Activated naive CD8-positive, alpha-beta T cell treated with anti-CD3 and anti-CD28 coated beads, Interleukin-2, amount 10 ng/mL, durations not matched to agents 7 days and 5 days (primary cell): Measurements from ENCODE around the gene CIDEB. TPM values are rescaled to one million over a fixed set of nuclear protein-coding genes. Genes with fewer than 3 reads are reported as not detected.

Experiments
- ATAC-seq: fragments of 150-1000 bp; cut with Tn5 transposase; one replicate; pipeline ENCODE4 v1.10.0; 2021; ENCODE audit warnings: low read depth, moderate library complexity
- POLR2A ChIA-PET: fragments of 350-600 bp; sonication (Branson Sonifier 250); formaldehyde crosslinking; loops from one replicate; lab custom pipeline; 2021; ENCODE audit warnings: antibody characterized with exemption; lab: Charles Lee
- DNase-seq: peaks from one replicate; pipeline ENCODE4 v3.0.0; 2021
- H3K27ac Mint-ChIP-seq: one replicate; pipeline ENCODE4 v1.8.0; 2022; ENCODE audit warnings: mild to moderate bottlenecking, mixed read lengths
- H3K27me3 Mint-ChIP-seq: one replicate; pipeline ENCODE4 v1.8.0; 2022; ENCODE audit warnings: mild to moderate bottlenecking, moderate library complexity, mixed read lengths
- H3K36me3 Mint-ChIP-seq: one replicate; pipeline ENCODE4 v1.8.0; 2021; ENCODE audit warnings: mild to moderate bottlenecking, mixed read lengths
- H3K4me1 Mint-ChIP-seq: one replicate; pipeline ENCODE4 v1.8.0; 2021; ENCODE audit warnings: mixed read lengths
- H3K4me3 Mint-ChIP-seq: one replicate; pipeline ENCODE4 v1.8.0; 2022; ENCODE audit warnings: mild to moderate bottlenecking, moderate library complexity, mixed read lengths
- H3K9me3 Mint-ChIP-seq: one replicate; pipeline ENCODE4 v1.8.0; 2021; ENCODE audit warnings: mixed read lengths
- total RNA-seq, 2 experiments: library from RNA; stranded (reverse); gene quantifications; one replicate each; pipeline ENCODE4 v1.2.3, GENCODE V29; 2021

Gene CIDEB
- total RNA-seq, 2 experiments from 2014 or later, result 33.7 to 34.8 TPM

DNA sequence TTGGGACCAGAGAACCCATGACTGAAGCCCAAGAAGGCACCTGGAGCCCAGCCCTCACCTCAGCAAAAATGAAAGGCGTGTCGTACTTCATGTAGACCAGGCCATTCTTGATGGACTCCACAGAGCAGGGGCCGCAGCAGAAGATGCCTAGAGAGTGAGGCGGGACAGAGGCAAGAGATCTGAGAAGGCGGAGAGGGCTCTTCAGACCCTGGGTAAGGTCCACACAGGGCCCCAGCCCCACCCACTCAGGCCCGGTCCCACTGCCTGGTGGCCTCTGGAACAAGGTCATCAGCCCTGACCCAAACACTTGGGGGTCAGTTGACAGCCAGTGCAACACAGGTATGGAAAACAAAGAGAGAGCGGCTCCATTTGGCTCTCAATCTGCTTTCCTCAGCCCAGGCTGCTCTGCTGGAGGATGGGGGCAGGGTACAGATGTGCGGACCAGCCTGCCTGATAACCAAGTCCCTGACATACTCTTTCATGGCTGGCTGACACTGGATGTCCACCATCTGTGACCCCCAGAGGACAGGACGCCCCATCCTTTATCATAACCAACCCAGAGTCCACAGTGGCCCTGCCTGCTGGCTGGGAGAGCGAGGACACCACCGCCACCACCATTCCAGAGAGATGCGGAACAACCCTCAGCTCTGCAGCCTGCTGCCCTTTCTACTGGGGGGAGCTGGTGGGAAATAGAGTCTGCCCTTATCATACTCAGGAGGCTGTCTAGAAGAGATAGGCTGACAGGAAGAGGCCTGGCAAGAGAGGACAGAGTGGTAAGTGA lies 51.7 kb downstream of the CIDEB start:
- Mint-ChIP-seq H3K4me1 (peaks cover 4% of the 10 kb centered on the region), H3K27ac (no peak overlapping the region), H3K27me3 (no peaks in the 10 kb centered on the region), H3K36me3 (peaks cover 4% of the 10 kb centered on the region), H3K4me3 (no peak overlapping the region), H3K9me3 (no peaks in the 10 kb centered on the region)
- ATAC-seq (no peak), DNase-seq (no peak)
- POLR2A ChIA-PET, result interaction anchor here (0.9 kb wide), 1 partner anchor 13 kb away, joined by 3 read pairs; no protein-coding TSS in a partner anchor

DNA sequence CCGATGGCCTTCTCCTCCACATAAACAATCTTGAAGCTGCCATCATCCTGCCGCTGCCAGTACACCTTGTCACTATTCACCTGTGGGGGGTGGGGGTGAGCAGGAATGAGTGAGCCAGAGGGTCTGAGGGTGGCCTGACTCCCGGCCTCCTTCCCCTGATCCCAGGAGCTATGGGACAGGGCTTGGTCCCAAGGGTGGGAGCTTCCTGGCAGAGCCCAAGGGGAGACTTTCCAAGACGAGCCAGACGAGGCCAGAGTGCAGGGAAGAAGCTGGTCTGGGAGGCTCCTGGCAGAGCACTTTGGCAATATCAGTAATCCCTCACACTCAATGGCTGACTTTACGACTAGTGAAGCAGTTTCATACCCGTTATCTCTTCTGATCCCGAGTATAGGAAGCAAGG lies 52.3 kb downstream of the CIDEB start:
- POLR2A ChIA-PET, result interaction anchor here (0.9 kb wide), 1 partner anchor 12 kb away, joined by 3 read pairs; no protein-coding TSS in a partner anchor

More for the DNA sequence above, 52.3 kb downstream of the CIDEB start:
- H3K4me1 Mint-ChIP-seq, result peaks cover 10% of the 10 kb centered on the region
- H3K9me3 Mint-ChIP-seq, result no peaks in the 10 kb centered on the region
- no peak overlapping the region for H3K4me3 Mint-ChIP-seq
- DNase-seq (no peak), ATAC-seq (no peak)
- peaks cover 4% of the 10 kb centered on the region for H3K36me3 Mint-ChIP-seq
- no peaks in the 10 kb centered on the region for H3K27me3 Mint-ChIP-seq
- no peak overlapping the region for H3K27ac Mint-ChIP-seq

Other genes with a start within 250 kb of the CIDEB start
- under 1 TPM in 1 of 2 experiments, not detected in 1; 0.14 TPM for gene CPNE6, start 236.4 kb downstream of the CIDEB start, total RNA-seq
- gene PCK2, start 213.7 kb downstream of the CIDEB start, total RNA-seq, result 10 to 100 TPM; 47.4 to 50.6 TPM
- gene DCAF11, start 193.2 kb downstream of the CIDEB start, total RNA-seq, result 100 to 1,000 TPM; 100 to 105 TPM
- 1 to 10 TPM; 3.3 to 3.4 TPM for gene NRL, start 193.0 kb downstream of the CIDEB start, total RNA-seq
- 1 to 10 TPM; 1.3 to 1.7 TPM for gene FITM1, start 177.3 kb downstream of the CIDEB start, total RNA-seq
- gene PSME1, start 171.8 kb downstream of the CIDEB start, total RNA-seq, result 100 to 1,000 TPM; 430 to 443 TPM
- gene EMC9, start 166.4 kb downstream of the CIDEB start, total RNA-seq, result 10 to 100 TPM; 41.6 to 43.9 TPM
- gene PSME2, start 161.4 kb downstream of the CIDEB start, total RNA-seq, result 100 to 1,000 TPM; 406 to 414 TPM
- 100 to 1,000 TPM; 131 to 153 TPM for gene RNF31, start 160.5 kb downstream of the CIDEB start, total RNA-seq
- 100 to 1,000 TPM; 234 to 252 TPM for gene IRF9, start 146.7 kb downstream of the CIDEB start, total RNA-seq
- gene REC8, start 135.9 kb downstream of the CIDEB start, total RNA-seq, result 10 to 100 TPM; 55.1 to 60.7 TPM
- 10 to 100 TPM; 32.2 to 33.0 TPM for gene IPO4, start 119.2 kb downstream of the CIDEB start, total RNA-seq
- 10 to 100 TPM; 28.9 to 29.6 TPM for gene TM9SF1, start 112.5 kb downstream of the CIDEB start, total RNA-seq
- gene TSSK4, start 102.3 kb downstream of the CIDEB start, total RNA-seq, result under 1 TPM; 0.43 to 0.53 TPM
- gene CHMP4A, start 94.5 kb downstream of the CIDEB start, total RNA-seq, result 10 to 100 TPM; 93.6 to 97.8 TPM
- 10 to 100 TPM; 11.9 to 15.4 TPM for gene MDP1, start 91.9 kb downstream of the CIDEB start, total RNA-seq
- gene NEDD8, start 75.6 kb downstream of the CIDEB start, total RNA-seq, result 100 to 1,000 TPM; 179 to 196 TPM
- 10 to 100 TPM; 76.6 to 82.2 TPM for gene GMPR2, start 75.0 kb downstream of the CIDEB start, total RNA-seq
- gene TINF2, start 65.4 kb downstream of the CIDEB start, total RNA-seq, result 100 to 1,000 TPM; 122 to 124 TPM
- 1 to 10 TPM; 5.7 to 5.8 TPM for gene TGM1, start 44.8 kb downstream of the CIDEB start, total RNA-seq
- 10 to 100 TPM; 42.1 to 48.8 TPM for gene RABGGTA, start 36.4 kb downstream of the CIDEB start, total RNA-seq
- gene DHRS1, start 8.2 kb downstream of the CIDEB start, total RNA-seq, result 10 to 100 TPM; 36.0 to 41.9 TPM
- gene NOP9, start 8.1 kb downstream of the CIDEB start, total RNA-seq, result 10 to 100 TPM; 28.7 to 31.1 TPM
- gene LTB4R2, start 2.2 kb upstream of the CIDEB start, total RNA-seq, result 10 to 100 TPM; 19.4 to 21.2 TPM
- 10 to 100 TPM; 27.0 to 27.8 TPM for gene LTB4R, start 3.5 kb upstream of the CIDEB start, total RNA-seq
- gene ADCY4, start 27.1 kb upstream of the CIDEB start, total RNA-seq, result 1 to 10 TPM; 4.4 to 6.3 TPM
- gene RIPK3, start 32.0 kb upstream of the CIDEB start, total RNA-seq, result 10 to 100 TPM; 41.1 to 43.7 TPM
- not detected for gene NFATC4, start 60.2 kb upstream of the CIDEB start, total RNA-seq
- under 1 TPM; 0.34 to 0.42 TPM for gene NYNRIN, start 91.0 kb upstream of the CIDEB start, total RNA-seq
- gene CBLN3, start 121.7 kb upstream of the CIDEB start, total RNA-seq, result 1 to 10 TPM; 3.2 to 3.8 TPM
- 100 to 1,000 TPM; 104 to 105 TPM for gene KHNYN, start 122.0 kb upstream of the CIDEB start, total RNA-seq
- gene SDR39U1, start 134.8 kb upstream of the CIDEB start, total RNA-seq, result 10 to 100 TPM; 75.7 to 79.5 TPM
- gene CMA1, start 200.3 kb upstream of the CIDEB start, total RNA-seq, result under 1 TPM; 0.33 to 0.51 TPM